ENCODE data around the gene SYT1.

Gene SYT1

GRCh38 chr12:79059557-79059956 lies 195.0 kb downstream of the SYT1 start:
- no peak overlapping the region for H3K4me2 ChIP-seq (ENCODE audit: low read depth, low read length, poor library complexity, severe bottlenecking)

DNA sequence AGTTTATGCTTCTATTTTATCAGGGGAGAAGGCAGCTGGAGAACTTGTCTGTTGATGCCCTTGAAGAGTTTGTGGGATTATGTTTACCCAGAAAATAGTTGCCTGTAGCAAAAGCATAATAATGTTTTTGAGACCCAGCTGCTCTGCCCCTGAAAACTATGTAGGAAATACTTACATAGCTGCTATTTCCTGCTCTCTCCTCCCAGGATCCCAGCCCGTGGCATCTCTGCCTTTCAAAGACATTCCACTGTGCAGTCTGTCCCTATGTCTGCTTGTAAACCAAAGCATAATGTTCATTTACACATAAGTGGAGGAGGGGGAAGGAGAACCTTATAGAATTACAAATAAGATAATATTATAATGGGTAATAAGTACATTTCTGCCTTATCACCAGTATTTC lies 198.7 kb downstream of the SYT1 start:
- H3K36me3 ChIP-seq (ENCODE audit: low read length) = no peaks in the 10 kb centered on the region
- H3K27me3 ChIP-seq (ENCODE audit: low read length) = no peaks in the 10 kb centered on the region
- H3K4me2 ChIP-seq (ENCODE audit: low read depth, low read length, poor library complexity, severe bottlenecking) = peak overlapping the region; percentile 13
- H3K9me2 ChIP-seq (replicated peaks; ENCODE audit: insufficient read depth, low read length) = no peaks in the 10 kb centered on the region
- no peak overlapping the region for H3K4me3 ChIP-seq (ENCODE audit: insufficient read depth, low read length, poor library complexity, severe bottlenecking)
- no peak overlapping the region for H3K9ac ChIP-seq (ENCODE audit: low read length)
- no peak for TF ChIP-seq EZH2phosphoT487 (conservative IDR thresholded peaks at IDR 0.05; ENCODE audit: low read length)
- TF ChIP-seq CTCF (IDR thresholded peaks at IDR 0.05; ENCODE audit: insufficient read depth, low read length, poor library complexity, severe bottlenecking) = no peak
- no peaks in the 10 kb centered on the region for H3F3A ChIP-seq (ENCODE audit: insufficient read depth)
- H3K9me3 ChIP-seq (ENCODE audit: insufficient read depth, low read length) = no peaks in the 10 kb centered on the region
- H3K27ac ChIP-seq (ENCODE audit: low read depth, low read length) = no peak overlapping the region
- no peaks in the 10 kb centered on the region for H4K20me1 ChIP-seq (ENCODE audit: low read depth, low read length)
- H2AFZ ChIP-seq (ENCODE audit: low read depth, low read length, severe bottlenecking) = no peak overlapping the region
- no peaks in the 10 kb centered on the region for H3K79me2 ChIP-seq (ENCODE audit: insufficient read depth, low read length)

More at GRCh38 chr12:79059557-79059956, 195.0 kb downstream of the SYT1 start:
- no peaks in the 10 kb centered on the region for H3K9me3 ChIP-seq (ENCODE audit: insufficient read depth, low read length)
- H3K9ac ChIP-seq (ENCODE audit: low read length) = no peak overlapping the region
- H2AFZ ChIP-seq (ENCODE audit: low read depth, low read length, severe bottlenecking) = no peak overlapping the region
- TF ChIP-seq EZH2phosphoT487 (conservative IDR thresholded peaks at IDR 0.05; ENCODE audit: low read length) = no peak
- TF ChIP-seq CTCF (IDR thresholded peaks at IDR 0.05; ENCODE audit: insufficient read depth, low read length, poor library complexity, severe bottlenecking) = no peak
- H3K4me3 ChIP-seq (ENCODE audit: insufficient read depth, low read length, poor library complexity, severe bottlenecking) = no peak overlapping the region
- H4K20me1 ChIP-seq (ENCODE audit: low read depth, low read length) = no peaks in the 10 kb centered on the region
- H3F3A ChIP-seq (ENCODE audit: insufficient read depth) = no peaks in the 10 kb centered on the region
- H3K79me2 ChIP-seq (ENCODE audit: insufficient read depth, low read length) = no peaks in the 10 kb centered on the region
- H3K27ac ChIP-seq (ENCODE audit: low read depth, low read length) = no peak overlapping the region
- H3K27me3 ChIP-seq (ENCODE audit: low read length) = no peaks in the 10 kb centered on the region
- H3K36me3 ChIP-seq (ENCODE audit: low read length) = no peaks in the 10 kb centered on the region
- H3K9me2 ChIP-seq (replicated peaks; ENCODE audit: insufficient read depth, low read length) = no peaks in the 10 kb centered on the region

DNA sequence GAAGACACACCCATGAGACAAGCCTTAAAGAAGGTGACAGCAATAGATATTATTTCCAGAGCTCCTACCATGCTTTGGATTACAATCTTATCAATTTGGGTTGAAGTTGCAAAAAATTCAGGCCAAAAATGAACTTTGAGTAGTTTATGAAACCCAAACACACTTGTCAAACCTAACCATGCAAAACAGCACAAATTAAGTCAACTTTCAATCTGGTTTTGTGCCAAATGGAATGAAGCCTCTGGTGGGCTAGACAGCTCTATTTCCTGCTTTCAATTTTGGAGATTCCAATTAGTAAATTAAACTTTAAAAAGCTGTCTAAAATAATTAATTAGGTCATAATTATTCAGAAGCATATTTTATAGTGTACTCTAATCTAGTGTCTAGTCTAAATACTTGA lies 203.4 kb downstream of the SYT1 start:
- H3K27me3 ChIP-seq (ENCODE audit: low read length) = no peaks in the 10 kb centered on the region
- no peaks in the 10 kb centered on the region for H3F3A ChIP-seq (ENCODE audit: insufficient read depth)
- H3K27ac ChIP-seq (ENCODE audit: low read depth, low read length) = peak overlapping the region; percentile 36; the same call in 1 of the 2 replicates
- H3K36me3 ChIP-seq (ENCODE audit: low read length) = no peaks in the 10 kb centered on the region
- no peak for TF ChIP-seq EZH2phosphoT487 (conservative IDR thresholded peaks at IDR 0.05; ENCODE audit: low read length)
- no peak for TF ChIP-seq CTCF (IDR thresholded peaks at IDR 0.05; ENCODE audit: insufficient read depth, low read length, poor library complexity, severe bottlenecking)
- no peaks in the 10 kb centered on the region for H3K9me2 ChIP-seq (replicated peaks; ENCODE audit: insufficient read depth, low read length)
- H2AFZ ChIP-seq (ENCODE audit: low read depth, low read length, severe bottlenecking) = no peak overlapping the region
- peak overlapping the region; percentile 39 for H3K4me2 ChIP-seq (ENCODE audit: low read depth, low read length, poor library complexity, severe bottlenecking)
- H3K9ac ChIP-seq (ENCODE audit: low read length) = no peak overlapping the region
- H3K4me3 ChIP-seq (ENCODE audit: insufficient read depth, low read length, poor library complexity, severe bottlenecking) = no peak overlapping the region
- H3K9me3 ChIP-seq (ENCODE audit: insufficient read depth, low read length) = no peaks in the 10 kb centered on the region
- H3K79me2 ChIP-seq (ENCODE audit: insufficient read depth, low read length) = no peaks in the 10 kb centered on the region
- no peaks in the 10 kb centered on the region for H4K20me1 ChIP-seq (ENCODE audit: low read depth, low read length)
